Kasumi-1 (cell line): ENCODE data around the gene ADSS1.
"Not testable (repeated sequence)": the region's sequence is repeated elsewhere in the genome, so short reads cannot be mapped to it uniquely, and the experiment has no call there.

Source experiments
- DNase-seq, 2 experiments: peaks; one replicate each; lab custom pipeline; 2025; lab: John Stamatoyannopoulos, UW

Gene ADSS1

GRCh38 chr14:104750056-104750752, 26.2 kb downstream of the ADSS1 start:
- DNase-seq: no peak

GRCh38 chr14:104750753-104751057, 26.7 kb downstream of the ADSS1 start:
- DNase-seq: not testable (repeated sequence)

GRCh38 chr14:104751539-104752422, 27.8 kb downstream of the ADSS1 start:
- DNase-seq: peak; percentile 62 to 70

GRCh38 chr14:104752423-104752734, 28.4 kb downstream of the ADSS1 start:
- peak; percentile 100 for DNase-seq

GRCh38 chr14:104752735-104753527, 28.9 kb downstream of the ADSS1 start, which contains the start of gene SIVA1:
TSS of gene SIVA1 (plus strand) at chr14:104753147. CDS start at chr14:104753202, 55 bp downstream.
- peak; percentile 100 for DNase-seq

GRCh38 chr14:104753528-104754212, 29.6 kb downstream of the ADSS1 start:
- DNase-seq: peak in 1 of 2 experiments; percentile 18

GRCh38 chr14:104754213-104754851, 30.3 kb downstream of the ADSS1 start:
- DNase-seq: no peak

GRCh38 chr14:104755621-104756020, 31.6 kb downstream of the ADSS1 start:
- no peak for DNase-seq

GRCh38 chr14:104756477-104757237, 32.6 kb downstream of the ADSS1 start:
- no peak for DNase-seq

- no peak for DNase-seq
These were observed 33.2 kb downstream of the ADSS1 start for GRCh38 chr14:104757238-104757585.

- no peak for DNase-seq
These were observed 33.8 kb downstream of the ADSS1 start for GRCh38 chr14:104757681-104758392.

- no peak for DNase-seq
These were observed 35.2 kb downstream of the ADSS1 start for GRCh38 chr14:104758981-104759969.

GRCh38 chr14:104765517-104765916, 41.5 kb downstream of the ADSS1 start:
- no peak for DNase-seq

- DNase-seq: no peak
These were observed 42.3 kb downstream of the ADSS1 start for GRCh38 chr14:104766256-104766862.

GRCh38 chr14:104766863-104767633, 43.0 kb downstream of the ADSS1 start:
- no peak for DNase-seq

- DNase-seq: no peak
These were observed 43.5 kb downstream of the ADSS1 start for GRCh38 chr14:104767634-104767918.

GRCh38 chr14:104768437-104769323, 44.7 kb downstream of the ADSS1 start:
- peak; percentile 61 to 68 for DNase-seq
